Left lobe of liver (tissue), 2 donors: Measurements from ENCODE around the gene PLS3. TPM values are rescaled to one million over a fixed set of nuclear protein-coding genes. Genes with fewer than 3 reads are reported as not detected.
"Not testable (repeated sequence)": the region's sequence is repeated elsewhere in the genome, so short reads cannot be mapped to it uniquely, and the experiment has no call there.

ENCODE experiments used
- ATAC-seq: fragments of 200-7000 bp; cut with Tn5 transposase; one replicate; pipeline ENCODE4 v1.9.1; 2020; ENCODE audit warnings: mild to moderate bottlenecking, moderate library complexity
- DNase-seq: peaks from one replicate; pipeline ENCODE4 v3.0.0-alpha.2; 2020; ENCODE audit warnings: low spot score
- total RNA-seq: library from RNA; stranded (reverse); gene quantifications from one replicate; pipeline ENCODE4 v1.2.1, GENCODE V29; 2021
- donor health status: DM: no; HTN: no; CAD: no; lungs with moderate emphysema.
- donor health status: DM: no; HTN: yes; CAD: no.

Gene PLS3
- total RNA-seq, 1 donor from 2014 or later, result 68.7 TPM

DNA sequence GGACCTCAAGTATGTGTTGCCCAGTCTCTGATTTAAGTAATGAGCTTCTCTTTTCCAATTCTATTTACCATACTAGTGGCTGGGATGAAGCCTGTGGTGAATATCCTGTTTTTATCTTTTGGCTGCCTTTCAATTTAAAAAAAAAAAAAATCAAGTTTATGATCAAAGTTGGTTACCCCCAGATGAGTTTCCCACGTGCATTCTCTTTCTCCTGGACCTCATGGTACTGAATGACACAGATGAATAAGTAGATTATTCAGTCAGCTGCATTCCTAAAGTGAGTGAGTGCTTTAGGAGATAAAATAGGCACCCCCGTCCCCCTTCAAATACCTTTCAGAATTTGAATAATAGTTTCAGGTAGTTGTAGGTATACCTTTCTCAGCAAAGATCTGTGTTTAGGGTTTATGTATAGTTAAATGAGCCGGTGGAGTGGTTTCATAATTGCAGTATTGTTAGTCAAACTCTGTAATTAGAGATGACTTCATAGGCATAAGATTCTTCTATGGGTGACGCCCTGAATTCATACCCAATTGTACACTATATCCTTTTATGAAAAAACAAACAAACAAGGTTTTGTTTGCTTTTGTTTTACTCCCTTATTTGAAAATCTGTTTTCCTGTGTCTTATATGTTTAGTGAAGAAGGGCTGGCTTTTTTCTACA is 41.9 kb downstream of the PLS3 start:
- ATAC-seq (no peak), DNase-seq (no peak)

- no peak for DNase-seq
Observed at GRCh38 chrX:115603534-115604074, 42.6 kb downstream of the PLS3 start.

GRCh38 chrX:115606861-115607260 is 45.9 kb downstream of the PLS3 start:
- no peak for ATAC-seq
- DNase-seq, result no peak

More at GRCh38 chrX:115603534-115604074, 42.6 kb downstream of the PLS3 start:
- peak; percentile 54 for ATAC-seq

GRCh38 chrX:115609621-115610020 is 48.6 kb downstream of the PLS3 start:
- ATAC-seq, result no peak
- DNase-seq, result no peak

- no peak for DNase-seq
- ATAC-seq, result no peak
Observed at GRCh38 chrX:115616943-115617563, 56.1 kb downstream of the PLS3 start.

DNA sequence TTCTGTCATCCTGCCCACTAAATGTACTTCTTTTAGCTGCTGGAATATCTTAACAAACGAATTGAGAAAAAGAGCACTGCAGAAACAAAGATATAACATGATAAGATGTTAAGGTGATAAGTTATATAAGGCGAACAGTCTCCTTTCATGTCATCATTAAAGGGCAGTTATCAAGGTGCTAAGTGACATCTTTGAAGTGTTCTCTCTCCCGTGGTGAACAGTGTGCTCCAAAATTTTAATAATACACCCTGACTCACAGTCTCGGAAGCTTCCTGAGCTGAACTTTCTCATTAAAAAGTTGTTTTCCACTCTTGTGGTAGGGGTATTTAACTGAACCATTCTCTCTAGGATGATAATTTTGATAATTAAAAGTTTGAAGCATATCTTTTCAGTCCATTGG is 61.6 kb downstream of the PLS3 start:
- ATAC-seq, result no peak
- no peak for DNase-seq

DNA sequence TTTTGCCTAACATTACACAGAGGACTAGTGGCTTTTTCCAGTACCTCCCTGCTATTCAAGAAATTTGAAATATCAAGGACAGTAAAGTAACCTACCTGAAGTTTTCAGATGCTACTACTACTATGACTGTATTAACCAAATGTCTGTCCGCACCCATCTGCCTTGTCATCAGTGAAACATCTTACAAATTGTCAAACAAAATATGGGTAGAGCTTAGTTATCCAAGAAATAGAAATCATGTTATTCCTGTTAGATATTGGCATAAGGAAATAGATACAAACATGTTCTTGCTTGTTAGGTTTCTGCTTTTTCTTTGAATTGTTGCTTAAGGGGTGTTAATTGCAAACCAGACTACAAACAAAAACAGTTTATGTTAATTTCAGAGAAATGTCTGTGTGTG is 63.9 kb downstream of the PLS3 start:
- no peak for ATAC-seq
- no peak for DNase-seq

- DNase-seq (no peak), ATAC-seq (no peak)
Observed at GRCh38 chrX:115625572-115626301, 64.8 kb downstream of the PLS3 start.

GRCh38 chrX:115630204-115630603 is 69.2 kb downstream of the PLS3 start:
- ATAC-seq (peak; percentile 78), DNase-seq (no peak)

- ATAC-seq, result no peak
- no peak for DNase-seq
Observed at GRCh38 chrX:115632455-115632854, 71.5 kb downstream of the PLS3 start.

- DNase-seq, ATAC-seq: not testable (repeated sequence)
Observed at GRCh38 chrX:115633397-115633796, 72.4 kb downstream of the PLS3 start.

DNA sequence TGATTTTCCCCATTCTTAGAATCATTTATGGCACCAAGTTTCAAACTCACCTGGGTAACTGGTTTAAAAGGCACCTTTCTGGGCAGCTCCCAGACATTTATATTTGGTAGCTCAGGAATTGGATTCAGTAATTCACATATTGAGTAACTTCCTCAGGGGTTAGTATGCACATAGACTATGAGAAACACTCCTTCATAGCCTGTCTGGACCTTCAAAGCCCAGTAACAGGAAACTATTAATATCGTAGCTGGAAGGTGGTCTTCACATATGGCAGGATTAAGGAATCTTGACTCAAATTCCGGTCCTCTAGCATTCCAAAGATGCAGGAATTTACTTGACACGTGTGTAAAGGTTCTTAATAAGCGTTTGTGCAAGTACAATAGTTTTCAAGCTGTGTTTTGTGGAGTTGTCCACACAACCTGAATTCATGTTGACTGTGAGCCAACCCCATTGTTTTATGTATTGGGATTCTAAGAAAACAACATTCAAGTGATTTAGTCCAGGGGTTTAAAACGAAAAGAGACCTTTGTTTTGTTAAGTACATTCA is 78.4 kb downstream of the PLS3 start:
- DNase-seq, result no peak
- no peak for ATAC-seq

DNA sequence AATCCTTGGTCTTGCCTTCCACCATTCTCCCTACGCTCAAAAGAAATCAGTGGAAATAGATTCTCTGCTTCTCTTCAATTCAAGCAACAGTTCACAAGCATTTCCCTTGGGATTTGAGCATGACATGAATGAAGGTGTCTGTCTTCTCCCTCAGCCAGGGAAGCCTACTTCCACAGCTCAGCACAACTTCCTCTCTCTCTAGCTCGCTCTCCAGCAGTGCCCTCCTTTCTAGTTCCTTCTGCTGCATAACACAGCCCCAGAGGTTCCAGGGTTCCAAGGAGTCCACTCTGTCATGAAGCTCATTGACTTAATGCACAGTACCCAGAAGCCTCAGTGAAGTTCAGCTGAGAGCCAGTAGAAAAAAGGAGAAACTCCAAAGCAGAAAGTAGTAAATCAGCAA is 81.3 kb downstream of the PLS3 start:
- DNase-seq (no peak), ATAC-seq (peak; percentile 44)

GRCh38 chrX:115642895-115643530 is 82.0 kb downstream of the PLS3 start:
- DNase-seq (no peak), ATAC-seq (peak; percentile 83)

DNA sequence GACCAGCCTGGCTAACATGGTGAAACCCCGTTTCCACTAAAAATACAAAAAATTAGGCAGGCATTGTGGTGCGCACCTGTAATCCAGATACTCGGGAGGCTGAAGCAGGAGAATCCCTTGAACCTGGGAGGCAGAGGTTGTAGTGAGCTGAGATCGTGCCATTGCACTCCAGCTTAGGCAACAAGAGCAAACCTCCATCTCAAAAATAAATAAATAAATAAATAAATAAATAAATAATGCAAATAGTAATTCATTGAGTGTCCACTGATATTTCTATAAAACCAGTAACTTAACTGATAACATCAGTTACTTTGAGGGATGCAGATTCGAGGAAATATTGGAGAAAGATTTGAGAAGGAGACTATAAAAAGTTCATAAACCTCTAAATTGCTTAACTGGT is 83.4 kb downstream of the PLS3 start:
- ATAC-seq, DNase-seq: not testable (repeated sequence)

GRCh38 chrX:115649461-115650063 is 88.6 kb downstream of the PLS3 start:
- no peak for DNase-seq
- ATAC-seq, result no peak

GRCh38 chrX:115650449-115650848 is 89.5 kb downstream of the PLS3 start:
- no peak for DNase-seq

GRCh38 chrX:115650916-115651315 is 89.9 kb downstream of the PLS3 start:
- DNase-seq, result no peak
- peak; percentile 72 for ATAC-seq

More at GRCh38 chrX:115650449-115650848, 89.5 kb downstream of the PLS3 start:
- no peak for ATAC-seq

DNA sequence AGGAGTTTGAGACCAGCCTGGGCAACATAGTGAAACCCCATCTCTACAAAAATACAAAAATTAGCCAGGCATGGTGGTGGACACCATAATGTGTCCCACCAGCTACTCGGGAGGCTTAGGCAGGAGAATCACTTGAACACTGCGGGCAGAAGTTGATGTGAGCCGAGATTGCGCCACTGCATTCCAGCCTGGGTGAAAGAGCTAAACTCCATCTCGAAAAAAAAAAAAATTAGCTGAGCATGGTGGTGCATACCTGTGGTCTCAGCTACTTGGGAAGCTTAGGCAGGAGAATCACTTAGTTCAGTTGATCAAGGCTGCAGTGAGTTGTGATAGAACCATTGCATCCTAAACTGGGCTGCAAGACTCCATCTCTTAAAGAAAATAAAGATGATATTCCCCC is 91.2 kb downstream of the PLS3 start:
- DNase-seq (no peak), ATAC-seq (no peak)

- ATAC-seq (peak; percentile 86), DNase-seq (peak; percentile 53)
Observed at GRCh38 chrX:115665122-115665521, 104.1 kb downstream of the PLS3 start.
